Mesendoderm (in vitro differentiated cells): ENCODE data around the gene CCDC80. TPM values are rescaled to one million over a fixed set of nuclear protein-coding genes. Genes with fewer than 3 reads are reported as not detected.

Source experiments
- DNase-seq: peaks from one replicate; pipeline ENCODE4 v3.0.0; 2013
- H2AK5ac ChIP-seq: 2 replicates; pipeline ENCODE4 v1.6.1; 2013; ENCODE audit warnings: low read length, inconsistent platforms
- H2BK120ac ChIP-seq: 2 replicates; pipeline ENCODE4 v1.6.1; 2013; ENCODE audit warnings: low read depth, mild to moderate bottlenecking, low read length, moderate library complexity, mixed read lengths
- H2BK15ac ChIP-seq: replicated peaks from 2 replicates; pipeline ENCODE4 v1.6.1; 2013; ENCODE audit warnings: low read depth, mild to moderate bottlenecking, moderate library complexity
- H2BK5ac ChIP-seq: 2 replicates; pipeline ENCODE4 v1.6.1; 2013; ENCODE audit warnings: low read length, inconsistent platforms
- H3K18ac ChIP-seq: 2 replicates; pipeline ENCODE4 v1.6.1; 2013; ENCODE audit warnings: mild to moderate bottlenecking, low read length, mixed read lengths
- H3K23ac ChIP-seq: one replicate; pipeline ENCODE4 v1.6.1; 2013; ENCODE audit warnings: low read length
- H3K27ac ChIP-seq: 2 replicates; pipeline ENCODE4 v1.5.1; 2013; ENCODE audit warnings: low read depth, mild to moderate bottlenecking, inconsistent platforms, low read length, moderate library complexity
- H3K27me3 ChIP-seq: 2 replicates; pipeline ENCODE4 v1.6.1; 2013; ENCODE audit warnings: low read length, control low read depth, mild to moderate bottlenecking, inconsistent platforms; ENCODE audit not compliant: insufficient read depth, poor library complexity
- H3K36me3 ChIP-seq: 2 replicates; pipeline ENCODE4 v1.6.1; 2013; ENCODE audit warnings: low read length, inconsistent platforms; ENCODE audit not compliant: control insufficient read depth, insufficient read depth
- H3K4ac ChIP-seq: one replicate; pipeline ENCODE4 v1.6.1; 2013; ENCODE audit warnings: low read depth, mild to moderate bottlenecking, low read length, moderate library complexity
- H3K4me1 ChIP-seq: 2 replicates; pipeline ENCODE4 v1.6.1; 2013; ENCODE audit warnings: low read depth, low read length, inconsistent platforms; ENCODE audit not compliant: control insufficient read depth
- H3K4me2 ChIP-seq: 2 replicates; pipeline ENCODE4 v1.6.1; 2013; ENCODE audit warnings: low read length
- H3K4me3 ChIP-seq: 2 replicates; pipeline ENCODE4 v1.5.1; 2013; ENCODE audit warnings: mild to moderate bottlenecking, low read length
- H3K56ac ChIP-seq: one replicate; pipeline ENCODE4 v1.6.1; 2013; ENCODE audit warnings: low read length
- H3K79me1 ChIP-seq: 2 replicates; pipeline ENCODE4 v1.6.1; 2013; ENCODE audit warnings: low read length, inconsistent platforms
- H3K79me2 ChIP-seq: 2 replicates; pipeline ENCODE4 v1.6.1; 2013; ENCODE audit warnings: mild to moderate bottlenecking, low read length; ENCODE audit not compliant: control insufficient read depth, insufficient read depth
- H3K9ac ChIP-seq: 2 replicates; pipeline ENCODE4 v1.6.1; 2013; ENCODE audit warnings: low read length, inconsistent platforms
- H4K5ac ChIP-seq: one replicate; pipeline ENCODE4 v1.6.1; 2013; ENCODE audit warnings: low read length
- H4K8ac ChIP-seq: one replicate; pipeline ENCODE4 v1.6.1; 2013; ENCODE audit warnings: low read depth, mild to moderate bottlenecking, control low read depth, low read length, moderate library complexity
- WGBS: extraction: QIAGEN DNeasy Blood & Tissue Kit; methylation state at CpG from one replicate; pipeline ENCODE4 v1.1.7; 2013; ENCODE audit warnings: low lambda C conversion rate, missing lambda C conversion rate; ENCODE audit not compliant: insufficient coverage; ENCODE audit errors: extremely low coverage; 5-methylcytosine and 5-hydroxymethylcytosine counted together
- polyA plus RNA-seq, 2 experiments: library from polyadenylated mRNA; stranded (reverse); fragments of 200-250 nt; gene quantifications; one replicate each; pipeline ENCODE4 v1.2.3, GENCODE V29; 2013

Gene CCDC80, protein sequence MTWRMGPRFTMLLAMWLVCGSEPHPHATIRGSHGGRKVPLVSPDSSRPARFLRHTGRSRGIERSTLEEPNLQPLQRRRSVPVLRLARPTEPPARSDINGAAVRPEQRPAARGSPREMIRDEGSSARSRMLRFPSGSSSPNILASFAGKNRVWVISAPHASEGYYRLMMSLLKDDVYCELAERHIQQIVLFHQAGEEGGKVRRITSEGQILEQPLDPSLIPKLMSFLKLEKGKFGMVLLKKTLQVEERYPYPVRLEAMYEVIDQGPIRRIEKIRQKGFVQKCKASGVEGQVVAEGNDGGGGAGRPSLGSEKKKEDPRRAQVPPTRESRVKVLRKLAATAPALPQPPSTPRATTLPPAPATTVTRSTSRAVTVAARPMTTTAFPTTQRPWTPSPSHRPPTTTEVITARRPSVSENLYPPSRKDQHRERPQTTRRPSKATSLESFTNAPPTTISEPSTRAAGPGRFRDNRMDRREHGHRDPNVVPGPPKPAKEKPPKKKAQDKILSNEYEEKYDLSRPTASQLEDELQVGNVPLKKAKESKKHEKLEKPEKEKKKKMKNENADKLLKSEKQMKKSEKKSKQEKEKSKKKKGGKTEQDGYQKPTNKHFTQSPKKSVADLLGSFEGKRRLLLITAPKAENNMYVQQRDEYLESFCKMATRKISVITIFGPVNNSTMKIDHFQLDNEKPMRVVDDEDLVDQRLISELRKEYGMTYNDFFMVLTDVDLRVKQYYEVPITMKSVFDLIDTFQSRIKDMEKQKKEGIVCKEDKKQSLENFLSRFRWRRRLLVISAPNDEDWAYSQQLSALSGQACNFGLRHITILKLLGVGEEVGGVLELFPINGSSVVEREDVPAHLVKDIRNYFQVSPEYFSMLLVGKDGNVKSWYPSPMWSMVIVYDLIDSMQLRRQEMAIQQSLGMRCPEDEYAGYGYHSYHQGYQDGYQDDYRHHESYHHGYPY
- 4.3 TPM for polyA plus RNA-seq (2013, experiment 1 of 2)
- 5.2 TPM for polyA plus RNA-seq (2013, experiment 2 of 2)

GRCh38 chr3:112640930-112641801 is at the start of gene CCDC80:
TSS of gene CCDC80 (minus strand) at chr3:112641143. CDS start at chr3:112639905, 1,238 bp downstream.
- peak within 1 kb of the TSS; percentile 11 for H3K9ac ChIP-seq
- H4K5ac ChIP-seq = no peak within 1 kb of the TSS
- peak within 1 kb of the TSS; percentile 27 for H3K27ac ChIP-seq
- peak; percentile 90 for DNase-seq
- no peak within 1 kb of the TSS for H3K4me3 ChIP-seq
- no peak within 1 kb of the TSS for H3K4ac ChIP-seq
- no peaks in the 10 kb centered on the region for H3K79me1 ChIP-seq
- WGBS = no CpG with 5 or more reads among the region's 6 CpGs
- no peak within 1 kb of the TSS for H2AK5ac ChIP-seq
- no peak within 1 kb of the TSS for H2BK15ac ChIP-seq
- no peak within 1 kb of the TSS for H3K4me2 ChIP-seq
- no peak within 1 kb of the TSS for H4K8ac ChIP-seq
- no peak within 1 kb of the TSS for H3K23ac ChIP-seq
- peak within 1 kb of the TSS; percentile 61 for H3K56ac ChIP-seq
- no peak within 1 kb of the TSS for H2BK5ac ChIP-seq
- H3K4me1 ChIP-seq = peaks cover 9% of the 10 kb centered on the region
- no peaks in the 10 kb centered on the region for H3K36me3 ChIP-seq
- H3K18ac ChIP-seq = peak within 1 kb of the TSS; percentile 41
- H2BK120ac ChIP-seq = no peak within 1 kb of the TSS
- no peaks in the 10 kb centered on the region for H3K79me2 ChIP-seq
- no peaks in the 10 kb centered on the region for H3K27me3 ChIP-seq

GRCh38 chr3:112689989-112690388 is 49.0 kb upstream of the CCDC80 start:
- H3K4me3 ChIP-seq = no peak overlapping the region
- H2BK5ac ChIP-seq = no peak overlapping the region

GRCh38 chr3:112689385-112689784 is 48.4 kb upstream of the CCDC80 start:
- H3K4ac ChIP-seq = no peak overlapping the region
- H4K8ac ChIP-seq = no peak overlapping the region
- H4K5ac ChIP-seq = no peak overlapping the region
- no peaks in the 10 kb centered on the region for H3K4me1 ChIP-seq
- DNase-seq = no peak
- H2BK5ac ChIP-seq = no peak overlapping the region
- no peaks in the 10 kb centered on the region for H3K79me2 ChIP-seq
- H3K9ac ChIP-seq = no peak overlapping the region
- no peak overlapping the region for H3K4me2 ChIP-seq
- no peak overlapping the region for H2BK15ac ChIP-seq
- no CpG with 5 or more reads among the region's 1 CpG for WGBS
- no peaks in the 10 kb centered on the region for H3K36me3 ChIP-seq
- H3K4me3 ChIP-seq = no peak overlapping the region
- no peaks in the 10 kb centered on the region for H3K27me3 ChIP-seq
- no peak overlapping the region for H3K18ac ChIP-seq
- H3K27ac ChIP-seq = no peak overlapping the region
- H3K56ac ChIP-seq = no peak overlapping the region
- H2AK5ac ChIP-seq = no peak overlapping the region
- no peaks in the 10 kb centered on the region for H3K79me1 ChIP-seq
- H2BK120ac ChIP-seq = no peak overlapping the region
- no peak overlapping the region for H3K23ac ChIP-seq

More at GRCh38 chr3:112689989-112690388, 49.0 kb upstream of the CCDC80 start:
- no peak overlapping the region for H3K9ac ChIP-seq
- no peaks in the 10 kb centered on the region for H3K36me3 ChIP-seq
- H3K4ac ChIP-seq = peak overlapping the region; percentile 55
- H3K56ac ChIP-seq = no peak overlapping the region
- H3K79me2 ChIP-seq = no peaks in the 10 kb centered on the region
- H4K5ac ChIP-seq = no peak overlapping the region
- no peaks in the 10 kb centered on the region for H3K4me1 ChIP-seq
- H3K4me2 ChIP-seq = no peak overlapping the region
- no peak overlapping the region for H3K23ac ChIP-seq
- H3K18ac ChIP-seq = no peak overlapping the region
- H3K27me3 ChIP-seq = no peaks in the 10 kb centered on the region
- no CpG with 5 or more reads among the region's 2 CpGs for WGBS
- DNase-seq = no peak
- no peak overlapping the region for H2AK5ac ChIP-seq
- no peak overlapping the region for H2BK15ac ChIP-seq
- no peak overlapping the region for H4K8ac ChIP-seq
- H3K27ac ChIP-seq = no peak overlapping the region
- peak overlapping the region; percentile 61 for H2BK120ac ChIP-seq
- H3K79me1 ChIP-seq = no peaks in the 10 kb centered on the region

GRCh38 chr3:112688819-112689218 is 47.9 kb upstream of the CCDC80 start:
- no peak overlapping the region for H2BK120ac ChIP-seq
- no peaks in the 10 kb centered on the region for H3K4me1 ChIP-seq
- no peak overlapping the region for H4K8ac ChIP-seq
- no peaks in the 10 kb centered on the region for H3K79me2 ChIP-seq
- WGBS = no CpG with 5 or more reads among the region's 2 CpGs
- H3K4ac ChIP-seq = no peak overlapping the region
- H3K4me3 ChIP-seq = no peak overlapping the region
- no peaks in the 10 kb centered on the region for H3K27me3 ChIP-seq
- H2BK15ac ChIP-seq = no peak overlapping the region
- H3K36me3 ChIP-seq = no peaks in the 10 kb centered on the region
- DNase-seq = no peak
- H4K5ac ChIP-seq = no peak overlapping the region
- H3K23ac ChIP-seq = no peak overlapping the region
- H3K27ac ChIP-seq = no peak overlapping the region
- no peak overlapping the region for H2AK5ac ChIP-seq
- H3K9ac ChIP-seq = no peak overlapping the region
- H3K79me1 ChIP-seq = no peaks in the 10 kb centered on the region
- H3K4me2 ChIP-seq = no peak overlapping the region
- H3K56ac ChIP-seq = no peak overlapping the region
- no peak overlapping the region for H2BK5ac ChIP-seq
- H3K18ac ChIP-seq = no peak overlapping the region

GRCh38 chr3:112688085-112688769 is 47.3 kb upstream of the CCDC80 start:
- Histone ChIP-seq H3K56ac (no peak overlapping the region), H3K4me1 (no peaks in the 10 kb centered on the region), H3K4me2 (no peak overlapping the region), H2BK15ac (no peak overlapping the region), H3K79me1 (no peaks in the 10 kb centered on the region), H3K9ac (no peak overlapping the region), H3K27ac (no peak overlapping the region), H4K5ac (no peak overlapping the region), H4K8ac (no peak overlapping the region), H2BK120ac (no peak overlapping the region), H3K23ac (no peak overlapping the region), H2AK5ac (no peak overlapping the region), H2BK5ac (no peak overlapping the region), H3K18ac (no peak overlapping the region), H3K4me3 (no peak overlapping the region), H3K27me3 (no peaks in the 10 kb centered on the region), H3K36me3 (no peaks in the 10 kb centered on the region), H3K4ac (no peak overlapping the region), H3K79me2 (no peaks in the 10 kb centered on the region)
- DNase-seq = no peak
- no CpG with 5 or more reads among the region's 2 CpGs for WGBS
